Measurements from ENCODE around the gene FBXL16. TPM values are rescaled to one million over a fixed set of nuclear protein-coding genes. Genes with fewer than 3 reads are reported as not detected.
A peak's percentile ranks its signal among the peaks of the same experiment; 100 is the strongest.

Gene FBXL16
- total and polyA plus RNA-seq, 2 donors (not counting 3 experiments of a cell fraction or from before 2014, with no cell fraction given): 0.07 to 0.22 TPM

DNA sequence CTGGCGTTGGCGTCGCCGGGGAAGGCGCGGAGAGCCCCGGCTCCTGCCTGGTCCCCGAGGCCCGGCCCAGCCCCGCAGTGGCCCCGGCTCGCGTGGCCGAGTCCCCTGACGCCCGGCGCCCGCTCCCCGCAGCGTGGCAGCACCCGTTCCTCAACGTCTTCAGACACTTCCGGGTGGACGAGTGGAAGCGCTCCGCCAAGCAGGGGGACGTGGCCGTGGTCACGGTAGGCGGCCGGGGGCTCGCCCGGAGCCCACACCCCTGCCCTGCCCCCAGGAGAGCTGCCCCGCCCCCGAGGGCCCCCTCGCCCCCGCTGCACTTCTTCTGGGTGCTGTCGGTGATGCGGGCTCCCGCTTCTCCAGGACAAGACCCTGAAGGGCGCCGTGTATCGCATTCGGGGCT is 56.0 kb downstream of the FBXL16 start:
- H4K20me1 ChIP-seq (replicated peaks; ENCODE audit: control insufficient read depth, extremely low read depth, insufficient read depth, low read length): no peaks in the 10 kb centered on the region
- peaks cover 0 to 2% of the 10 kb centered on the region in 2 experiments for H3K36me3 ChIP-seq (ENCODE audit: control insufficient read depth in 2 of 2, extremely low read depth in 1 of 2, insufficient read depth in 2 of 2, low read length in 2 of 2)
- FAIRE-seq (no peak), DNase-seq (ENCODE audit: low read depth, low spot score) (no peak)
- H3K9me1 ChIP-seq (replicated peaks; ENCODE audit: control insufficient read depth, extremely low read depth, insufficient read depth, low read length): no peaks in the 10 kb centered on the region
- TF ChIP-seq POLR2AphosphoS5 (IDR thresholded peaks at IDR 0.05; ENCODE audit: insufficient read depth, low read depth, low read length) (no peak), EZH2 (IDR thresholded peaks at IDR 0.05; ENCODE audit: borderline replicate concordance, low read depth, low read length, severe bottlenecking) (no peak), MAX (IDR thresholded peaks at IDR 0.05; ENCODE audit: insufficient read depth, insufficient read length) (no peak), CTCF (IDR thresholded peaks at IDR 0.05; ENCODE audit: extremely low read depth in 1 of 2, insufficient read depth in 1 of 2, low read depth in 1 of 2, low read length in 2 of 2) (no peak), POLR2A (IDR thresholded peaks at IDR 0.05; ENCODE audit: low read depth, low read length) (no peak), MYC (IDR thresholded peaks at IDR 0.05; ENCODE audit: low read depth, low read length) (no peak), FOS (IDR thresholded peaks at IDR 0.05; ENCODE audit: borderline replicate concordance, insufficient read depth, low read length) (no peak), GATA2 (IDR thresholded peaks at IDR 0.05; ENCODE audit: insufficient read depth, insufficient read length, low read depth, low read length) (no peak), JUN (IDR thresholded peaks at IDR 0.05; ENCODE audit: borderline replicate concordance, insufficient read depth, insufficient read length, low read depth) (no peak)
- no peaks in the 10 kb centered on the region for H3K9me3 ChIP-seq (replicated peaks; ENCODE audit: control insufficient read depth, insufficient read depth, low read length)
- no TSS peak for BruUV-seq (replicated peaks)
- ChIA-PET POLR2A (interaction anchor here (1.3 kb wide), 1 partner anchor 13 kb away, joined by 4 read pairs; the partner anchor contains the start of gene METTL26), CTCF (interaction anchor here (1.1 kb wide), 1 partner anchor 11 kb away, joined by 11 read pairs; no protein-coding TSS in a partner anchor)
- H3K9ac ChIP-seq (replicated peaks; ENCODE audit: extremely low read depth, insufficient read depth, low read length): peak overlapping the region; percentile 65
- peak overlapping the region; percentile 22 for H3K27ac ChIP-seq (ENCODE audit: insufficient read depth, low read depth, low read length)
- intact Hi-C loops (cut with micrococcal nuclease) (loop anchor here (1.0 kb wide), 1 partner anchor 11 kb away; no protein-coding TSS in a partner anchor), dilution Hi-C loops (cut with MboI; ENCODE audit: extremely low pct_ligation_motif_present, low sequenced_read_pairs) (no loop called here)
- no peaks in the 10 kb centered on the region for H3K79me2 ChIP-seq (ENCODE audit: control insufficient read depth, insufficient read depth, low read length)
- H3K4me3 ChIP-seq (replicated peaks in 1 of 3; ENCODE audit: insufficient read depth in 1 of 3, low read depth in 1 of 3, low read length in 3 of 3): peak overlapping the region in 2 of 3 experiments; percentile 55 to 57
- peak overlapping the region; percentile 23 for H2AFZ ChIP-seq (ENCODE audit: low read depth, low read length)
- H3K27me3 ChIP-seq (ENCODE audit: control insufficient read depth in 2 of 2, insufficient read depth in 2 of 2, low read length in 2 of 2): no peaks in the 10 kb centered on the region
- peaks cover 8% of the 10 kb centered on the region for H3K4me1 ChIP-seq (ENCODE audit: control insufficient read depth, extremely low read depth, insufficient read depth, low read length)
- peak overlapping the region; percentile 16 for H3K4me2 ChIP-seq (ENCODE audit: insufficient read depth, low read length)
